GM23338 (cell line): Measurements from ENCODE around the gene SIRT6. TPM values are rescaled to one million over a fixed set of nuclear protein-coding genes. Genes with fewer than 3 reads are reported as not detected.

Experiments
- ATAC-seq: fragments of 200-7000 bp; cut with Tn5 transposase; 3 replicates; pipeline ENCODE4 v1.9.1; 2020
- DNase-seq: peaks from one replicate; pipeline ENCODE4 v3.0.0-alpha.2; 2015; ENCODE audit warnings: low spot score
- H2AFZ ChIP-seq: fragments of 200-600 bp; sonication (generic); 2 replicates; pipeline ENCODE4 v1.8.0; 2016; ENCODE audit warnings: antibody characterized with exemption, mild to moderate bottlenecking, moderate library complexity
- H3F3A ChIP-seq: fragments of 200-600 bp; sonication (generic); replicated peaks from 2 replicates; pipeline ENCODE4 v1.8.0; 2017; ENCODE audit warnings: antibody characterized with exemption, mixed run types, low read depth
- H3K27ac ChIP-seq: fragments of 200-600 bp; sonication (generic); 2 replicates; pipeline ENCODE4 v1.6.1; 2016; ENCODE audit warnings: low read depth
- H3K27me3 ChIP-seq: fragments of 200-600 bp; sonication (generic); 2 replicates; pipeline ENCODE4 v1.8.0; 2016; ENCODE audit warnings: mild to moderate bottlenecking, mixed run types, moderate library complexity; ENCODE audit not compliant: insufficient read depth
- H3K36me3 ChIP-seq: fragments of 200-600 bp; sonication (generic); 2 replicates; pipeline ENCODE4 v1.8.0; 2016; ENCODE audit warnings: mild to moderate bottlenecking; ENCODE audit not compliant: insufficient read depth
- H3K4me1 ChIP-seq: fragments of 200-600 bp; sonication (generic); 2 replicates; pipeline ENCODE4 v1.8.0; 2016; ENCODE audit warnings: mild to moderate bottlenecking, moderate library complexity; ENCODE audit not compliant: insufficient read depth
- H3K4me2 ChIP-seq: fragments of 200-600 bp; sonication (generic); 2 replicates; pipeline ENCODE4 v1.7.1; 2017; ENCODE audit warnings: mixed run types
- H3K4me3 ChIP-seq: fragments of 200-600 bp; sonication (generic); 2 replicates; pipeline ENCODE4 v1.6.1; 2016; ENCODE audit warnings: mixed run types
- H3K79me2 ChIP-seq: fragments of 200-600 bp; sonication (generic); replicated peaks from 2 replicates; pipeline ENCODE4 v1.8.0; 2017; ENCODE audit warnings: mild to moderate bottlenecking; ENCODE audit not compliant: insufficient read depth
- H3K9me2 ChIP-seq: fragments of 200-600 bp; sonication (generic); 2 replicates; pipeline ENCODE4 v1.8.0; 2017; ENCODE audit not compliant: insufficient read depth
- H4K20me1 ChIP-seq: fragments of 200-600 bp; sonication (generic); replicated peaks from 2 replicates; pipeline ENCODE4 v1.8.0; 2017; ENCODE audit warnings: mild to moderate bottlenecking; ENCODE audit not compliant: insufficient read depth
- H3K27ac Mint-ChIP-seq: 2 replicates; pipeline ENCODE4 v1.8.0; 2020; ENCODE audit warnings: inconsistent platforms, mild to moderate bottlenecking, moderate library complexity, mixed read lengths
- H3K27me3 Mint-ChIP-seq: 3 replicates; pipeline ENCODE4 v1.8.0; 2022; ENCODE audit warnings: low read depth, mild to moderate bottlenecking, moderate library complexity, mixed read lengths, inconsistent platforms; ENCODE audit not compliant: insufficient read depth, poor library complexity
- H3K36me3 Mint-ChIP-seq: 3 replicates; pipeline ENCODE4 v1.8.0; 2021; ENCODE audit warnings: low read depth, mild to moderate bottlenecking, inconsistent platforms, moderate library complexity, mixed read lengths
- H3K4me1 Mint-ChIP-seq: 3 replicates; pipeline ENCODE4 v1.8.0; 2020; ENCODE audit warnings: mild to moderate bottlenecking, inconsistent platforms, mixed read lengths
- H3K4me3 Mint-ChIP-seq: 3 replicates; pipeline ENCODE4 v1.8.0; 2021; ENCODE audit warnings: moderate library complexity, mild to moderate bottlenecking, inconsistent platforms, mixed read lengths
- H3K9me3 Mint-ChIP-seq: 3 replicates; pipeline ENCODE4 v1.8.0; 2020; ENCODE audit warnings: moderate library complexity, mild to moderate bottlenecking, inconsistent platforms, mixed read lengths
- CREB1 ChIP-seq: fragments of 250-450 bp; sonication (Bioruptor Pico); IDR thresholded peaks from 2 replicates; pipeline ENCODE4 v1.5.0; 2020; ENCODE audit warnings: low read depth, mild to moderate bottlenecking, moderate library complexity
- ETS1 ChIP-seq: IDR thresholded peaks from 2 replicates; pipeline ENCODE4 v1.6.1; 2016; ENCODE audit warnings: antibody characterized with exemption
- EZH2 ChIP-seq: fragments of 200-600 bp; sonication (generic); IDR thresholded peaks from one replicate; pipeline ENCODE4 v1.8.0; 2017; ENCODE audit warnings: antibody characterized with exemption, mild to moderate bottlenecking, low read depth; ENCODE audit not compliant: unreplicated experiment
- EZH2phosphoT487 ChIP-seq: fragments of 200-600 bp; sonication (generic); IDR thresholded peaks from one replicate; pipeline ENCODE4 v1.8.1; 2018; ENCODE audit warnings: antibody characterized with exemption; ENCODE audit not compliant: unreplicated experiment
- JUNB ChIP-seq: IDR thresholded peaks from one replicate; pipeline ENCODE4 v1.6.1; 2016; ENCODE audit warnings: antibody characterized with exemption; ENCODE audit not compliant: unreplicated experiment
- NANOG ChIP-seq: IDR thresholded peaks from 2 replicates; pipeline ENCODE4 v1.6.1; 2016; ENCODE audit warnings: antibody characterized with exemption, borderline replicate concordance
- POLR2AphosphoS5 ChIP-seq: IDR thresholded peaks from 2 replicates; pipeline ENCODE4 v1.6.1; 2016; ENCODE audit warnings: antibody characterized with exemption, low read depth
- STAT1 ChIP-seq: IDR thresholded peaks from one replicate; pipeline ENCODE4 v1.6.1; 2016; ENCODE audit warnings: antibody characterized with exemption; ENCODE audit not compliant: unreplicated experiment
- ZNF114 ChIP-seq: fragments of 250-450 bp; sonication (Bioruptor Pico); IDR thresholded peaks from 2 replicates; pipeline ENCODE4 v1.5.0; 2020; ENCODE audit warnings: mild to moderate bottlenecking, moderate library complexity
- ZNF331 ChIP-seq: fragments of 250-450 bp; sonication (Bioruptor Pico); IDR thresholded peaks from 2 replicates; pipeline ENCODE4 v1.5.0; 2020; ENCODE audit warnings: low read depth, mild to moderate bottlenecking, moderate library complexity
- ZNF462 ChIP-seq: fragments of 250-450 bp; sonication (Bioruptor Pico); IDR thresholded peaks from 2 replicates; pipeline ENCODE4 v1.5.0; 2020; ENCODE audit warnings: mild to moderate bottlenecking, moderate library complexity
- polyA plus RNA-seq: library from polyadenylated mRNA; unstranded; fragments of >200 nt; fragmentation: Nextera tagmentation; extraction: Ambion mirVana; gene quantifications from 2 replicates; pipeline ENCODE4 v1.2.1, GENCODE V29; 2016
- total RNA-seq: library from RNA; depleted of rRNA; stranded (reverse); fragments of >200 nt; shearing (Covaris generic); gene quantifications from 2 replicates; pipeline ENCODE4 v1.2.3, GENCODE V29; 2014
- TF ChIP-seq, protein P1 (sequence below): IDR thresholded peaks from one replicate; pipeline ENCODE4 v1.6.1; 2018; ENCODE audit warnings: antibody characterized with exemption; ENCODE audit not compliant: unreplicated experiment
- TF ChIP-seq, protein P2 (sequence below), 2 experiments: fragments of 200-600 bp in 1 of 2; sonication (generic) in 1 of 2; conservative IDR thresholded peaks; 2 replicates each; pipeline versions ENCODE4 v1.5.1 to v1.6.1; 2016 to 2017; ENCODE audit warnings: antibody characterized with exemption in 2 of 2, low read depth in 2 of 2, mild to moderate bottlenecking in 2 of 2, moderate library complexity in 1 of 2

The SIRT6 gene
- total and polyA plus RNA-seq, 2 experiments from 2014 or later = 18.9 to 26.7 TPM

DNA sequence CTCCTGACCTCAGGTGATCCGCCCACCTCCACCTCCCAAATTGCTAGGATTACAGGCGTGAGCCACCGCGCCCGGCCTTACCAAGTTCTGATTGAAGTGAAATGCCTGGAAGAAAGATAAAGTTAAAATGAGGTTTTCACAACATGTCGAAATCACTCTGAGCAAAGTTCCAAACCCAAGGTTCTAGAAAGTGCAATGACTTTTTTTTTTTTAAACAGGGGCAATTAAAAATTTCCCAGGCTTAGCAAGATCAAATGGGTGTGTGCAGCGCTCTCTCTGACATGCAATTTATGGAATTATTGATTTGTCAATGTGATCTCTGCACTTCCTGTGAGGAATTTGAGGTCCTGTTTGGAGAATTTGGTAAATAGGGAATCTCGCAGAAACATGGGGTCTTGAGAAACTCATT is 45.7 kb downstream of the SIRT6 start:
- H3K4me3 ChIP-seq = no peak overlapping the region
- H3K27me3 Mint-ChIP-seq = peaks cover 11% of the 10 kb centered on the region
- no peaks in the 10 kb centered on the region for H3K9me2 ChIP-seq
- peaks cover 3% of the 10 kb centered on the region; the same call in 1 of the 3 replicates for H3K4me1 Mint-ChIP-seq
- TF ChIP-seq ZNF114 (CRISPR knock-in tag) (no peak), ZNF462 (no peak), EZH2phosphoT487 (no peak), JUNB (no peak), POLR2AphosphoS5 (no peak), STAT1 (no peak), ZNF331 (no peak), EZH2 (no peak), CREB1 (CRISPR knock-in tag) (no peak), ETS1 (no peak), NANOG (no peak)
- TF ChIP-seq, protein P1, sequence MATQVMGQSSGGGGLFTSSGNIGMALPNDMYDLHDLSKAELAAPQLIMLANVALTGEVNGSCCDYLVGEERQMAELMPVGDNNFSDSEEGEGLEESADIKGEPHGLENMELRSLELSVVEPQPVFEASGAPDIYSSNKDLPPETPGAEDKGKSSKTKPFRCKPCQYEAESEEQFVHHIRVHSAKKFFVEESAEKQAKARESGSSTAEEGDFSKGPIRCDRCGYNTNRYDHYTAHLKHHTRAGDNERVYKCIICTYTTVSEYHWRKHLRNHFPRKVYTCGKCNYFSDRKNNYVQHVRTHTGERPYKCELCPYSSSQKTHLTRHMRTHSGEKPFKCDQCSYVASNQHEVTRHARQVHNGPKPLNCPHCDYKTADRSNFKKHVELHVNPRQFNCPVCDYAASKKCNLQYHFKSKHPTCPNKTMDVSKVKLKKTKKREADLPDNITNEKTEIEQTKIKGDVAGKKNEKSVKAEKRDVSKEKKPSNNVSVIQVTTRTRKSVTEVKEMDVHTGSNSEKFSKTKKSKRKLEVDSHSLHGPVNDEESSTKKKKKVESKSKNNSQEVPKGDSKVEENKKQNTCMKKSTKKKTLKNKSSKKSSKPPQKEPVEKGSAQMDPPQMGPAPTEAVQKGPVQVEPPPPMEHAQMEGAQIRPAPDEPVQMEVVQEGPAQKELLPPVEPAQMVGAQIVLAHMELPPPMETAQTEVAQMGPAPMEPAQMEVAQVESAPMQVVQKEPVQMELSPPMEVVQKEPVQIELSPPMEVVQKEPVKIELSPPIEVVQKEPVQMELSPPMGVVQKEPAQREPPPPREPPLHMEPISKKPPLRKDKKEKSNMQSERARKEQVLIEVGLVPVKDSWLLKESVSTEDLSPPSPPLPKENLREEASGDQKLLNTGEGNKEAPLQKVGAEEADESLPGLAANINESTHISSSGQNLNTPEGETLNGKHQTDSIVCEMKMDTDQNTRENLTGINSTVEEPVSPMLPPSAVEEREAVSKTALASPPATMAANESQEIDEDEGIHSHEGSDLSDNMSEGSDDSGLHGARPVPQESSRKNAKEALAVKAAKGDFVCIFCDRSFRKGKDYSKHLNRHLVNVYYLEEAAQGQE = no peak
- TF ChIP-seq, protein P2, sequence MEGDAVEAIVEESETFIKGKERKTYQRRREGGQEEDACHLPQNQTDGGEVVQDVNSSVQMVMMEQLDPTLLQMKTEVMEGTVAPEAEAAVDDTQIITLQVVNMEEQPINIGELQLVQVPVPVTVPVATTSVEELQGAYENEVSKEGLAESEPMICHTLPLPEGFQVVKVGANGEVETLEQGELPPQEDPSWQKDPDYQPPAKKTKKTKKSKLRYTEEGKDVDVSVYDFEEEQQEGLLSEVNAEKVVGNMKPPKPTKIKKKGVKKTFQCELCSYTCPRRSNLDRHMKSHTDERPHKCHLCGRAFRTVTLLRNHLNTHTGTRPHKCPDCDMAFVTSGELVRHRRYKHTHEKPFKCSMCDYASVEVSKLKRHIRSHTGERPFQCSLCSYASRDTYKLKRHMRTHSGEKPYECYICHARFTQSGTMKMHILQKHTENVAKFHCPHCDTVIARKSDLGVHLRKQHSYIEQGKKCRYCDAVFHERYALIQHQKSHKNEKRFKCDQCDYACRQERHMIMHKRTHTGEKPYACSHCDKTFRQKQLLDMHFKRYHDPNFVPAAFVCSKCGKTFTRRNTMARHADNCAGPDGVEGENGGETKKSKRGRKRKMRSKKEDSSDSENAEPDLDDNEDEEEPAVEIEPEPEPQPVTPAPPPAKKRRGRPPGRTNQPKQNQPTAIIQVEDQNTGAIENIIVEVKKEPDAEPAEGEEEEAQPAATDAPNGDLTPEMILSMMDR (conservative IDR thresholded peaks at IDR 0.05; ENCODE audit: low read depth in 2 of 2) = no peak
- no peaks in the 10 kb centered on the region for H3K27me3 ChIP-seq
- no peak overlapping the region for H3K4me2 ChIP-seq
- no peaks in the 10 kb centered on the region for H3F3A ChIP-seq
- H3K79me2 ChIP-seq = no peaks in the 10 kb centered on the region
- DNase-seq = no peak
- H3K27ac ChIP-seq = no peak overlapping the region
- H3K36me3 Mint-ChIP-seq = no peaks in the 10 kb centered on the region
- H3K27ac Mint-ChIP-seq = no peak overlapping the region
- no peaks in the 10 kb centered on the region; the same call in 2 of the 3 replicates for H3K9me3 Mint-ChIP-seq
- H4K20me1 ChIP-seq = no peaks in the 10 kb centered on the region
- H3K4me1 ChIP-seq = no peaks in the 10 kb centered on the region; the same call in 1 of the 2 replicates
- H3K36me3 ChIP-seq = no peaks in the 10 kb centered on the region
- H2AFZ ChIP-seq = no peak overlapping the region
- ATAC-seq = no peak
- no peak overlapping the region for H3K4me3 Mint-ChIP-seq
